Heart left ventricle (tissue), 16 donors: ENCODE measurements around the gene WDR88. TPM values are rescaled to one million over a fixed set of nuclear protein-coding genes. Genes with fewer than 3 reads are reported as not detected.
"Not testable (repeated sequence)": the region's sequence is repeated elsewhere in the genome, so short reads cannot be mapped to it uniquely, and the experiment has no call there.

Experiments used
- ATAC-seq, 4 donors: fragments of 200-7000 bp; cut with Tn5 transposase; one replicate each; pipeline ENCODE4 v1.9.1; 2020 to 2022; ENCODE audit warnings: moderate library complexity in 4 of 4, mild to moderate bottlenecking in 3 of 4, moderate number of reproducible peaks in 1 of 4
- DNase-seq, 5 donors: peaks; one replicate each; pipeline ENCODE4 v3.0.0-alpha.2; 2020
- H3K27ac ChIP-seq, 12 donors: fragments of 200-600 bp; sonication (generic) in 4 of 12; one replicate each; pipeline versions ENCODE4 v1.5.0 to v1.8.0; 2016 to 2022; ENCODE audit warnings: mild to moderate bottlenecking in 2 of 12
- H3K27me3 ChIP-seq, 9 donors: fragments of 200-600 bp; sonication (generic) in 2 of 9; one replicate each; pipeline versions ENCODE4 v1.5.1 to v1.8.0; 2016 to 2022; ENCODE audit warnings: mild to moderate bottlenecking in 3 of 9
- H3K36me3 ChIP-seq, 9 donors: fragments of 200-600 bp; sonication (generic) in 2 of 9; one replicate each; pipeline versions ENCODE4 v1.5.0 to v1.8.0; 2018 to 2022; ENCODE audit warnings: mild to moderate bottlenecking in 2 of 9
- H3K4me1 ChIP-seq, 12 donors: fragments of 200-600 bp; sonication (generic) in 4 of 12; one replicate each; pipeline versions ENCODE4 v1.5.0 to v1.8.0; 2016 to 2022; ENCODE audit warnings: mild to moderate bottlenecking in 3 of 12
- H3K4me3 ChIP-seq, 12 donors: fragments of 200-600 bp; sonication (generic) in 4 of 12; one replicate each; pipeline versions ENCODE4 v1.5.0 to v1.8.0; 2017 to 2022; ENCODE audit warnings: mild to moderate bottlenecking in 9 of 12, moderate library complexity in 4 of 12
- H3K9me3 ChIP-seq, 12 donors: fragments of 200-600 bp; sonication (generic) in 4 of 12; one replicate each; pipeline versions ENCODE4 v1.5.0 to v1.8.0; 2016 to 2022; ENCODE audit warnings: mild to moderate bottlenecking in 1 of 12
- CTCF ChIP-seq, 12 donors: fragments of 200-600 bp; sonication (generic) in 4 of 12; IDR thresholded peaks; one replicate each; pipeline versions ENCODE4 v1.5.0 to v1.8.0; 2018 to 2022; ENCODE audit warnings: antibody characterized with exemption in 12 of 12, mild to moderate bottlenecking in 5 of 12
- POLR2A ChIP-seq, 2 donors: fragments of 450-650 bp; IDR thresholded peaks; one replicate each; pipeline ENCODE4 v1.6.1; 2017; ENCODE audit warnings: antibody characterized with exemption in 2 of 2, mild to moderate bottlenecking in 2 of 2, moderate library complexity in 2 of 2
- WGBS, 4 donors: extraction: QIAGEN DNeasy Blood & Tissue Kit in 2 of 4; methylation state at CpG; one replicate each; pipeline versions ENCODE4 v1.1.5 to v1.1.7; 2013 to 2018; 5-methylcytosine and 5-hydroxymethylcytosine counted together
- intact Hi-C, 10 donors: fragments of 100-400 bp; cut with DNase I; formaldehyde crosslinking; loops; one replicate each; pipeline versions ENCODE4 v1.11.1 to v1.14.2; 2022
- polyA plus RNA-seq, 2 donors: library from polyadenylated mRNA; stranded (reverse); fragments of 200-250 nt; gene quantifications; one replicate each; pipeline ENCODE4 v1.2.3, GENCODE V29; 2013
- total RNA-seq, 9 donors: library from RNA; depleted of rRNA in 2 of 9; stranded (reverse); fragments of >200 nt in 2 of 9; fragmentation: NEBNext Ultra II Directional in 3 of 9; extraction: Animal tissue kit (Norgen Biotek cat#: 25700) in 3 of 9; gene quantifications; one replicate each; pipeline versions ENCODE4 v1.1.0 to v1.2.4, GENCODE V29; 2016 to 2023
- donor health status: ischemic (EF 13 %, LVEDD 7.1; RV severe dilation, severe dysfunction).
- donor health status: healthy with polysubstance abuse.
- donor health status: DM: no; HTN: yes; CAD: no.
- donor health status: DM: no; HTN: no; CAD: no.
- donor health status: ischemic (EF 25% LVEDD 6.9; RV normal size, moderate dysfunction).
- donor health status: ischemic (EF 25% LVEDD 5.7; RV mildly dilated, moderate dysfunction).
- donor health status: healthy.
- donor health status: DM: yes; HTN: yes; CAD: no.
- donor health status: ischemic (EF 35%, LVEDD 5.7; RV mildly dilated, moderate dysfunction).
- donor health status: nonischemic (EF 11% LVEDD 7.7; RV severe dilation, severe dysfunction).
- donor health status: DM: yes; HTN: yes; CAD: no.
- donor health status: PGD.
- donor health status: ischemic (EF 29% LVEDD 5.4; RV normal size, mild dysfunction).
- donor health status: nonischemic (EF 23%, LVEDD 6.1; RV moderate dilation, normal function).

WDR88 gene
- total and polyA plus RNA-seq, 11 donors = 0.16 TPM; not detected in 10

- Histone ChIP-seq H3K36me3 (no peaks in the 10 kb centered on the region), H3K4me1 (peaks cover 0 to 9% (median 0%) of the 10 kb centered on the region in 12 donors), H3K9me3 (no peaks in the 10 kb centered on the region), H3K27me3 (peaks cover 19 to 66% (median 31%) of the 10 kb centered on the region in 9 donors), H3K27ac (no peak overlapping the region), H3K4me3 (no peak overlapping the region)
- ATAC-seq = no peak
- 81 to 88% (median 83%) methylated on average over 9 of the region's 9 CpGs for WGBS, 4 donors
- no peak for TF ChIP-seq POLR2A (IDR thresholded peaks at IDR 0.05)
- no peak for TF ChIP-seq CTCF (IDR thresholded peaks at IDR 0.05)
- intact Hi-C loops = no loop called here
- DNase-seq = no peak
These were observed 88.8 kb downstream of the WDR88 start for GRCh38 chr19:33220735-33221134.

- ATAC-seq (no peak), DNase-seq (no peak)
- no peaks in the 10 kb centered on the region for H3K9me3 ChIP-seq
- peaks cover 0 to 14% (median 0%) of the 10 kb centered on the region in 12 donors for H3K4me1 ChIP-seq
- H3K27ac ChIP-seq = no peak overlapping the region
- intact Hi-C loops = no loop called here
- no peak overlapping the region for H3K4me3 ChIP-seq
- 61 to 76% (median 65%) methylated on average over 6 of the region's 6 CpGs for WGBS, 4 donors
- H3K36me3 ChIP-seq = no peaks in the 10 kb centered on the region
- H3K27me3 ChIP-seq = peaks cover 28 to 75% (median 39%) of the 10 kb centered on the region in 9 donors
- TF ChIP-seq CTCF (IDR thresholded peaks at IDR 0.05) (no peak), POLR2A (IDR thresholded peaks at IDR 0.05) (no peak)
These were observed 89.7 kb downstream of the WDR88 start for GRCh38 chr19:33221638-33222037.

GRCh38 chr19:33222255-33222654 is 90.3 kb downstream of the WDR88 start:
- H3K9me3 ChIP-seq, H3K27ac ChIP-seq, ATAC-seq, intact Hi-C loops, DNase-seq, H3K36me3 ChIP-seq, H3K4me3 ChIP-seq: not testable (repeated sequence)
- Histone ChIP-seq H3K27me3 (peaks cover 34 to 81% (median 45%) of the 10 kb centered on the region in 9 donors), H3K4me1 (peaks cover 0 to 18% (median 0%) of the 10 kb centered on the region in 12 donors)
- 73 to 88% (median 85%) methylated on average over 2 of the region's 2 CpGs for WGBS, 4 donors

- H3K36me3 ChIP-seq = no peaks in the 10 kb centered on the region
- intact Hi-C loops = no loop called here
- DNase-seq (no peak), ATAC-seq (no peak)
- WGBS, 4 donors = 50 to 68% (median 57%) methylated on average over 12 to 18 of the region's 18 CpGs
- peak overlapping the region in 4 of 12 donors; percentile 6 to 25 (median 9) for H3K4me3 ChIP-seq
- peaks cover 39 to 97% (median 55%) of the 10 kb centered on the region in 9 donors for H3K27me3 ChIP-seq
- H3K4me1 ChIP-seq = peaks cover 0 to 18% (median 0%) of the 10 kb centered on the region in 12 donors
- no peak for TF ChIP-seq CTCF (IDR thresholded peaks at IDR 0.05)
- TF ChIP-seq POLR2A (IDR thresholded peaks at IDR 0.05) = no peak
- no peak overlapping the region for H3K27ac ChIP-seq
- H3K9me3 ChIP-seq = peaks cover 0 to 31% (median 17%) of the 10 kb centered on the region in 12 donors
These were observed 93.0 kb downstream of the WDR88 start for GRCh38 chr19:33224694-33225457.

Other genes starting within 250 kb of the WDR88 start
- 10 to 100 TPM in 6 of 9 donors, 1 to 10 TPM in 3; 8.4 to 16.0 (median 12.0) TPM for gene CEP89, start 160.2 kb upstream of the WDR88 start, total RNA-seq
- 10 to 100 TPM in 1 of 2 donors, 1 to 10 TPM in 1; 5.4 to 12.0 TPM for gene CEP89, start 160.2 kb upstream of the WDR88 start, polyA plus RNA-seq
- 1 to 10 TPM in 2 of 9 donors, under 1 TPM in 4, not detected in 3; 0.25 to 2.6 (median 0.67) TPM for gene FAAP24, start 159.9 kb upstream of the WDR88 start, total RNA-seq
- 1 to 10 TPM in 1 of 2 donors, under 1 TPM in 1; 0.38 to 1.1 TPM for gene FAAP24, start 159.9 kb upstream of the WDR88 start, polyA plus RNA-seq
- 1 to 10 TPM in 7 of 9 donors, under 1 TPM in 2; 0.35 to 3.7 (median 1.9) TPM for gene RHPN2, start 67.2 kb upstream of the WDR88 start, total RNA-seq
- gene RHPN2, start 67.2 kb upstream of the WDR88 start, polyA plus RNA-seq = 1 to 10 TPM in 1 of 2 donors, under 1 TPM in 1; 0.72 to 1.1 TPM
- gene GPATCH1, start 50.9 kb upstream of the WDR88 start, total RNA-seq = 1 to 10 TPM; 3.4 to 6.7 (median 6.4) TPM
- gene GPATCH1, start 50.9 kb upstream of the WDR88 start, polyA plus RNA-seq = 1 to 10 TPM; 3.3 to 3.5 TPM
- gene LRP3, start 62.2 kb downstream of the WDR88 start, total RNA-seq = 10 to 100 TPM; 16.0 to 31.7 (median 18.7) TPM
- 10 to 100 TPM in 1 of 2 donors, 1 to 10 TPM in 1; 8.2 to 15.8 TPM for gene LRP3, start 62.2 kb downstream of the WDR88 start, polyA plus RNA-seq
- 1 to 10 TPM in 1 of 9 donors, under 1 TPM in 3, not detected in 5; 0.23 to 2.3 (median 0.41) TPM for gene SLC7A10, start 93.7 kb downstream of the WDR88 start, total RNA-seq
- gene SLC7A10, start 93.7 kb downstream of the WDR88 start, polyA plus RNA-seq = under 1 TPM; 0.11 to 0.35 TPM
- gene CEBPA, start 170.4 kb downstream of the WDR88 start, total RNA-seq = 10 to 100 TPM in 2 of 9 donors, 1 to 10 TPM in 6, under 1 TPM in 1; 0.69 to 40.1 (median 2.5) TPM
- 1 to 10 TPM; 1.3 to 3.3 TPM for gene CEBPA, start 170.4 kb downstream of the WDR88 start, polyA plus RNA-seq
- 10 to 100 TPM; 11.8 to 18.3 (median 14.7) TPM for gene CEBPG, start 241.6 kb downstream of the WDR88 start, total RNA-seq
- gene CEBPG, start 241.6 kb downstream of the WDR88 start, polyA plus RNA-seq = 10 to 100 TPM; 12.4 to 30.7 TPM